ENCODE measurements around the gene MRPL33.

MRPL33 gene

GRCh38 chr2:27806311-27807059, 35.0 kb downstream of the MRPL33 start:
- H3K4me3 Mint-ChIP-seq = no peak overlapping the region
- no peaks in the 10 kb centered on the region for H3K27me3 Mint-ChIP-seq
- no peak overlapping the region for H3K27ac Mint-ChIP-seq
- no peaks in the 10 kb centered on the region for H3K36me3 Mint-ChIP-seq
- H3K9me3 Mint-ChIP-seq = no peaks in the 10 kb centered on the region
- no peak for ATAC-seq
- no peaks in the 10 kb centered on the region for H3K4me1 Mint-ChIP-seq

- H3K27me3 Mint-ChIP-seq = no peaks in the 10 kb centered on the region
- ATAC-seq = no peak
- no peaks in the 10 kb centered on the region for H3K36me3 Mint-ChIP-seq
- H3K4me1 Mint-ChIP-seq = no peaks in the 10 kb centered on the region
- H3K27ac Mint-ChIP-seq = peak overlapping the region; percentile 13
- no peaks in the 10 kb centered on the region for H3K9me3 Mint-ChIP-seq
- no peak overlapping the region for H3K4me3 Mint-ChIP-seq
Observed at GRCh38 chr2:27807476-27807875, 36.0 kb downstream of the MRPL33 start.

DNA sequence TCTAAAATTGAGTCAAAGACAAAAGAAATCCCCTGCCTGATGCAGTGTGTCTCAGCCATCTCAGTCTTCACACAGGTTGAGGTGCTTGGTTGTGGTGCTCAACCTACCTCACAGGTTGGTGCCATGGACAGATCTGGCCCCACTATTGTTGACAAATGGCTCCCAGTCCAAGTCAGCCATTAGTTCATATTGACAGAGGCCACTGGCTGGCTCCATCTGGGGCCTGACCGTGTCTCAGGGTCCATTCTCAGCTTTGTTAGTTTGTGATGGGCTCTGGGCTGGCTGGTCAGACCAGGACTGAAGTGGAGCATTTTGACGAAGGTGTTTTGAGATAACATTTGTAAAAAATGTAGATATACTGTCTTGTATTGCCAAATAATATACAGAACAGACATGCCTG, 36.9 kb downstream of the MRPL33 start:
- H3K27me3 Mint-ChIP-seq = no peaks in the 10 kb centered on the region
- H3K4me1 Mint-ChIP-seq = no peaks in the 10 kb centered on the region
- H3K4me3 Mint-ChIP-seq = no peak overlapping the region
- ATAC-seq = no peak
- H3K9me3 Mint-ChIP-seq = no peaks in the 10 kb centered on the region
- H3K36me3 Mint-ChIP-seq = no peaks in the 10 kb centered on the region
- H3K27ac Mint-ChIP-seq = no peak overlapping the region

DNA sequence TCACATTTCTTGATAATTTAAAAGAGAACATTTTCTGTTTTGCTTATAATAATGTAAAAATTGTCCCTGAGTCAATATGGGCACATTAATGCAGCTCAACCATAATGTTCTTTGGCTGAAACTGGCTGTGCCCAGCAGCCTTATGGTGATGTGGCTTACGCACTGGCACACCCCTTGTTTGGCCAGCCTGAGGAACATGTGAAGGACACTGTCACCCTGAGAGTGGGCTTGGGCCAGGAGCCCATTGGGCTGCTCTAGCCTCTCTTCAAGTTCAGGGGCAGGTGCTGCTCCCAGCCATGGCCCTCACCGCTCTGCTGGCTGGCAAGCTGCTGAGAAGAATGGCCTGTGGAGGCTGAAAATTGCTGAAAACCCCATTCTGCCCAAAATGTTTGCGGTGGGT, 37.5 kb downstream of the MRPL33 start:
- no peaks in the 10 kb centered on the region for H3K4me1 Mint-ChIP-seq
- H3K27me3 Mint-ChIP-seq = no peaks in the 10 kb centered on the region
- peaks cover under 1% of the 10 kb centered on the region for H3K36me3 Mint-ChIP-seq
- H3K27ac Mint-ChIP-seq = no peak overlapping the region
- no peak for ATAC-seq
- no peak overlapping the region for H3K4me3 Mint-ChIP-seq
- H3K9me3 Mint-ChIP-seq = no peaks in the 10 kb centered on the region

- H3K4me1 Mint-ChIP-seq = no peaks in the 10 kb centered on the region
- no peaks in the 10 kb centered on the region for H3K27me3 Mint-ChIP-seq
- no peak overlapping the region for H3K27ac Mint-ChIP-seq
- no peak for ATAC-seq
- H3K9me3 Mint-ChIP-seq = no peaks in the 10 kb centered on the region
- peaks cover 5% of the 10 kb centered on the region for H3K36me3 Mint-ChIP-seq
- H3K4me3 Mint-ChIP-seq = no peak overlapping the region
Observed at GRCh38 chr2:27809761-27810241, 38.3 kb downstream of the MRPL33 start.

DNA sequence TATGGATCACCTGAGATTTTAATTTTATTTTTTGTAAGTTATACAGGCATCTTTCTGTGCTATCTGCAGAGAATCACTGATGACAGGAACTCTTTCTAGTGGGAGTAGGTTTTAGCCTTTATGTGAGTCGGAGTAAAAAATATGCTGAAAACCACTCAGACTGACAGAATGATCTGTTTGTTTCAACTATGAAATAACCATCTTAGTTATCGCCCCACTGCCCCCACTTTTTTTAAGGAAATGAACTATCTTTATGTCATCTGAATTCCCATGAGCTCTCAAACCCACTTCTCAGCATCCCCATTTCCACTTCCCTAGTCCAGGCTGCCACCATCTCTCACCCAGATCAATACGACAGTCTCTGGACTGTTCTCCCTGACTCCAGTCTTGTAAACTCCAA, 38.9 kb downstream of the MRPL33 start:
- Mint-ChIP-seq H3K27ac (no peak overlapping the region), H3K4me3 (no peak overlapping the region), H3K4me1 (no peaks in the 10 kb centered on the region), H3K9me3 (no peaks in the 10 kb centered on the region), H3K36me3 (peaks cover 5% of the 10 kb centered on the region), H3K27me3 (no peaks in the 10 kb centered on the region)
- no peak for ATAC-seq

DNA sequence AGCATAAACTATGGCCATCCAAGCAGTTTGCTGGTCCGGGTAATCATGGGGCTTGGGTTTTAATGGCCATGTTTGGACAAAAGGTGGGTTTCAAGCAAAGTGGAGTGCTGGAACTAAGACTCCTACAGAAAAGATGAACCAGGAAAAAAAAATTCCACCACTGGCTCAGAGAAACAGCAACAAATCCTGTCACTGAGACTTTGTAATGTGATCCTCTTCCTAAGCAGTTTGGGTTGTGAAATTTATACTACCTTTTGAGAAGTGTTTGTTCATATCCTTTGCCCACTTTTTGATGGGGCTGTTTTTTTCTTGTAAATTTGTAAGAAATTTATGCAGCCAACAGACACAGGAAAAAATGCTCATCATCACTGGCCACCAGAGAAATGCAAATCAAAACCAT, 40.2 kb downstream of the MRPL33 start:
- no peaks in the 10 kb centered on the region for H3K9me3 Mint-ChIP-seq
- no peak for ATAC-seq
- peaks cover 5% of the 10 kb centered on the region for H3K36me3 Mint-ChIP-seq
- no peaks in the 10 kb centered on the region for H3K27me3 Mint-ChIP-seq
- H3K4me1 Mint-ChIP-seq = no peaks in the 10 kb centered on the region
- H3K4me3 Mint-ChIP-seq = no peak overlapping the region
- H3K27ac Mint-ChIP-seq = no peak overlapping the region

- no peak overlapping the region for H3K27ac Mint-ChIP-seq
- H3K9me3 Mint-ChIP-seq = no peaks in the 10 kb centered on the region
- H3K4me1 Mint-ChIP-seq = no peaks in the 10 kb centered on the region
- ATAC-seq = no peak
- H3K36me3 Mint-ChIP-seq = peaks cover 10% of the 10 kb centered on the region
- no peaks in the 10 kb centered on the region for H3K27me3 Mint-ChIP-seq
- no peak overlapping the region for H3K4me3 Mint-ChIP-seq
Observed at GRCh38 chr2:27814758-27815157, 43.2 kb downstream of the MRPL33 start.

DNA sequence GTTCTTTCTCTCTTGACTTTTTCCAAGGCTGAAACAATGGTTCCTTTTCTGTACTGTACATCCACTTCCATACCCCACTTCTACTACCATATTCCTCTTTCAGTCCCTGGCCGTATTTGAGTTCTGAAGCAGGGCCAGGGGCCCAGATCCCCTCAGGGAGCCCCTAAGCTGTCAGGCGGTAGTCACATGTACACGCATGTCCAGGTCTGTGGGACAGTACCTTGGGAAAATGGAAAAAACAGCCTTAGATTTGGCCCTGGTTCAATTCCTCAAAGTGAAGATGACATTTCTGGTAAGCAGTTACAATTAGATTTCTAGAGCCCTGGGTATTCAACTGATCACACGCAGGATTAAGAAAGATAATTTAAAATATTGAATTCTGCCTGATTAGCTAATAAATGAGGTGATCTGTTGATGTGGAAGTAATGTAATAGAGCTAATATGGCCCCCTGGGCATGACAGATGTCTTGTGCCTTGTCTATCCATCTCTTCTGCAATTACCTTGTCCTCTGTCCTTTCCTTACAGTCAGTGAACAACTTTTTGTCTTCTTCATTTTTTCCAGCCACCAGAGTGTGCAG, 44.4 kb downstream of the MRPL33 start:
- no peak overlapping the region for H3K27ac Mint-ChIP-seq
- no peaks in the 10 kb centered on the region for H3K9me3 Mint-ChIP-seq
- peaks cover 10% of the 10 kb centered on the region for H3K36me3 Mint-ChIP-seq
- no peak overlapping the region for H3K4me3 Mint-ChIP-seq
- H3K4me1 Mint-ChIP-seq = no peaks in the 10 kb centered on the region
- H3K27me3 Mint-ChIP-seq = no peaks in the 10 kb centered on the region
- ATAC-seq = no peak

DNA sequence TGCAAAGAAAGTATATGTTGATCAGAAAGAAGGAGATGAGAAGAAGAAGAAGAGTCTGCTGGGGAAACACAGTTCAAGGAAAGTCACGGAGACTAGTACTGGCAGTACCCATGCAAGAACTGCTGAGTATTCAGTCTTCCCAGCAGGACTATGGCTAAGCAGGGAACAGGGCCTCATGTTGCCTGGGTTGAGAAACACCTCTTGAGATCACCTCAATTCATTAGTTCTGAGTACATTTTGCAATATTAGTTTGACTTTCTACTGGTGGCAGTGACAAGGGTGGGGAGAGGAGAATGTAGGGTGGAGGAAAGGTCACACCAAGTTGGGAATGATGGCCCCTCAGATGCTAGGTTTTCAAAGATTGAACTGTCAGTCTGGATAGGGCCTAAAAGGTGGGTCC, 50.5 kb downstream of the MRPL33 start:
- H3K36me3 Mint-ChIP-seq = peaks cover 23% of the 10 kb centered on the region
- H3K4me3 Mint-ChIP-seq = no peak overlapping the region
- ATAC-seq = no peak
- H3K27ac Mint-ChIP-seq = no peak overlapping the region
- H3K27me3 Mint-ChIP-seq = no peaks in the 10 kb centered on the region
- H3K9me3 Mint-ChIP-seq = peaks cover 7% of the 10 kb centered on the region
- H3K4me1 Mint-ChIP-seq = no peaks in the 10 kb centered on the region

- Mint-ChIP-seq H3K36me3 (peaks cover 32% of the 10 kb centered on the region), H3K4me1 (no peaks in the 10 kb centered on the region), H3K27me3 (no peaks in the 10 kb centered on the region), H3K9me3 (peaks cover 7% of the 10 kb centered on the region), H3K27ac (no peak overlapping the region), H3K4me3 (no peak overlapping the region)
- no peak for ATAC-seq
Observed at GRCh38 chr2:27823135-27823534, 51.6 kb downstream of the MRPL33 start.

DNA sequence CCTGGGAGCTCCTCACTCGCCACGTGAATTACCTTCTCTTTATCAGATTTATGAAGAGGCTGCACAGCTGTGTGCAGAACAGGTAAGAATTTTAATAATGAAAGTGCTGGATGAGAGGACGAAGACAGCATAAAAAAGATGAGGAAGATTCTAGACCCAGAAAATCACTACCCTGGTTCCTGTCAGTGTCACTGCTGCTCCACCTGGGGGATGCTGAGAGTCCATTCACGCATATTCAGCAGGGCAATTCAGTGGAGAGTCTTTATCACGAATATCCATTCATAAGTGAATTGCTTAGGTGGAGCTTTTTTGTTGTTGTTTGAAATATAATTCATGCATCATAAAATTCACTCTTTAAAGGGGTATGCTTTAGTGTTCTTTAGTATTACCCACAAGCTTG, 52.0 kb downstream of the MRPL33 start:
- no peak for ATAC-seq

DNA sequence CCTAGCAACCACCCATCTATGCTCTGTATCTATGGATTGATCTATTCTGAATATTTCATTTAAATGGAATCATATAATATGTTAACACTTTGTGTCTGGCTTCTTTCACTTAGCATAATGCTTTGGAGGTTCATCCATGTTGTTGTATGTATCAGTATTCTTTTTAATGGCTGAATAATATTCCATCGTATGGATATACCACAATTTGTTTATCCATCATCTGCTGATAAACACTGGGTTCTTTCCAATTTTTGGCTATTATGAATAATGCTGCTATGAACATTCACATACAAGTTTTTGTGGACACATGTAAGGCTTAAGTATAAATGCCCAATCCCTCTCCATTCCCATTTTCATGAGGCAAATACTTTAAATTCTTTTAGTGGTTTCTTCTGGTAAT, 52.9 kb downstream of the MRPL33 start:
- Mint-ChIP-seq H3K4me1 (no peaks in the 10 kb centered on the region), H3K9me3 (peaks cover 7% of the 10 kb centered on the region), H3K4me3 (no peak overlapping the region), H3K27me3 (no peaks in the 10 kb centered on the region), H3K27ac (no peak overlapping the region), H3K36me3 (peaks cover 29% of the 10 kb centered on the region)
- no peak for ATAC-seq

More for the DNA sequence above, 52.0 kb downstream of the MRPL33 start:
- Mint-ChIP-seq H3K27ac (no peak overlapping the region), H3K27me3 (no peaks in the 10 kb centered on the region), H3K4me3 (no peak overlapping the region), H3K4me1 (no peaks in the 10 kb centered on the region), H3K36me3 (peaks cover 32% of the 10 kb centered on the region), H3K9me3 (peaks cover 7% of the 10 kb centered on the region)

DNA sequence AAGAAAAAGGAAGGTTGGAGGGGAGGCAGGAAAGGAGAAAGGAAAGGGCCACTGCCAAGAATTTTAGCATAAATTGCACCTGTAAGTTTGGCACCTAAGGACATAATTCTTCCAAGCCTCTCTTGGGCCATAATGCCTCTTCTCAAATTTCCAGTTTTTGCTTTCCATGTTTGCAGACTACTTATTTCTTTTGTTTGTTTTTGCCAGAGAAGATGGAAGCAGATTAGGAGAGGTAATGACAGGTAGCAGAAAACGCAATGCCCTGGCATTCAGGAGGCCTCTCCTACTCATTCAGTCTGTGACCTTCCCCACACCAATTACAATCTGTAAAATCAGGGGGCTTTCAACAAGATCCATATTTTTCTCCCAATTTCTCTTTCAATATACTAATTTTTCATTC, 56.8 kb downstream of the MRPL33 start:
- no peaks in the 10 kb centered on the region for H3K4me1 Mint-ChIP-seq
- no peak for ATAC-seq
- no peak overlapping the region for H3K27ac Mint-ChIP-seq
- H3K36me3 Mint-ChIP-seq = peaks cover 55% of the 10 kb centered on the region
- H3K27me3 Mint-ChIP-seq = no peaks in the 10 kb centered on the region
- no peak overlapping the region for H3K4me3 Mint-ChIP-seq
- H3K9me3 Mint-ChIP-seq = peaks cover 7% of the 10 kb centered on the region
